K562 (cell line): ENCODE measurements around the gene ISYNA1. TPM values are rescaled to one million over a fixed set of nuclear protein-coding genes. Genes with fewer than 3 reads are reported as not detected.

ENCODE experiments used
- ILF3 ChIP-seq: fragments of 450-650 bp; IDR thresholded peaks from 2 replicates; pipeline ENCODE4 v1.6.1; 2018; ENCODE audit warnings: antibody characterized with exemption, mild to moderate bottlenecking, moderate library complexity, borderline replicate concordance
- KDM1A ChIP-seq, 2 experiments: fragments of 450-650 bp; IDR thresholded peaks; 2 replicates each; pipeline ENCODE4 v1.6.1; 2016; ENCODE audit warnings: mild to moderate bottlenecking in 2 of 2
- MCM7 ChIP-seq, 2 experiments: fragments of 450-650 bp; IDR thresholded peaks; 2 replicates each; pipeline ENCODE4 v1.6.1; 2016 to 2018
- MEIS2 ChIP-seq: fragments of 450-650 bp; IDR thresholded peaks from 2 replicates; pipeline ENCODE4 v1.6.1; 2014; ENCODE audit warnings: mild to moderate bottlenecking; ENCODE audit not compliant: partially characterized antibody
- MTA1 ChIP-seq: fragments of 450-650 bp; IDR thresholded peaks from 2 replicates; pipeline ENCODE4 v1.6.1; 2017; ENCODE audit warnings: borderline replicate concordance
- NR4A1 ChIP-seq, 2 experiments: fragments of 250-450 bp in 1 of 2; fragments of 450-650 bp in 1 of 2; sonication (Bioruptor Pico) in 1 of 2; IDR thresholded peaks; 2 replicates each; pipeline versions ENCODE4 v1.4.0 to v1.6.1; 2016 to 2020; ENCODE audit warnings: mild to moderate bottlenecking in 2 of 2, missing compliant biosample characterization in 1 of 2, missing genetic modification characterization in 1 of 2, moderate library complexity in 1 of 2
- PCBP1 ChIP-seq: fragments of 200-400 bp; formaldehyde crosslinking; IDR thresholded peaks from 2 replicates; pipeline ENCODE4 v1.6.1; 2018; ENCODE audit warnings: mild to moderate bottlenecking, low read depth, low read length; ENCODE audit not compliant: poor library complexity, severe bottlenecking
- RBBP5 ChIP-seq: fragments of 200-600 bp; sonication (generic); IDR thresholded peaks from 2 replicates; pipeline ENCODE4 v1.6.1; 2012; ENCODE audit warnings: borderline replicate concordance, mild to moderate bottlenecking, low read length, control low read depth, inconsistent platforms; ENCODE audit not compliant: insufficient read depth, poor library complexity, severe bottlenecking
- RNF2 ChIP-seq: sonication (generic); IDR thresholded peaks from 2 replicates; pipeline ENCODE4 v1.6.1; 2016
- SAP30 ChIP-seq: fragments of 200-600 bp; sonication (generic); IDR thresholded peaks from 2 replicates; pipeline ENCODE4 v1.6.1; 2012; ENCODE audit warnings: borderline replicate concordance, low read depth, mild to moderate bottlenecking, moderate library complexity, low read length, control low read depth, inconsistent platforms; ENCODE audit not compliant: insufficient read depth, poor library complexity, severe bottlenecking
- TCF7 ChIP-seq: sonication (generic); IDR thresholded peaks from 2 replicates; pipeline ENCODE4 v1.6.1; 2016; ENCODE audit warnings: antibody characterized with exemption, borderline replicate concordance
- TEAD4 ChIP-seq, 2 experiments: sonication (generic) in 1 of 2; formaldehyde crosslinking in 1 of 2; IDR thresholded peaks; 2 replicates each; pipeline versions ENCODE4 v1.6.1 to v1.8.0; 2012 to 2022; ENCODE audit warnings: borderline replicate concordance in 1 of 2, inconsistent platforms in 1 of 2, low read length in 1 of 2, mild to moderate bottlenecking in 1 of 2, missing genetic modification reagents in 1 of 2
- ZNF354B ChIP-seq: fragments of 250-450 bp; sonication (Bioruptor Pico); IDR thresholded peaks from 2 replicates; pipeline ENCODE4 v1.4.0; 2020
- ZNF408 ChIP-seq: fragments of 250-450 bp; sonication (Bioruptor Pico); IDR thresholded peaks from 2 replicates; pipeline ENCODE4 v1.4.0; 2020; ENCODE audit warnings: low read depth, mild to moderate bottlenecking, moderate library complexity
- ZSCAN29 ChIP-seq: fragments of 450-650 bp; IDR thresholded peaks from 2 replicates; pipeline ENCODE4 v1.6.1; 2017
- polyA plus RNA-seq, 8 experiments: library from polyadenylated mRNA; depleted of rRNA in 4 of 8; stranded (reverse) in 5 of 8; unstranded in 3 of 8; fragments of >200 nt; fragmentation: Nextera tagmentation in 2 of 8; fragmentation: Illumina TruSeq in 1 of 8; extraction: Ambion mirVana in 2 of 8; extraction: Trizol in 1 of 8; gene quantifications; 2 replicates each; pipeline versions ENCODE4 v1.2.1 to v1.2.3, GENCODE V29; 2011 to 2014; ENCODE audit warnings: inconsistent platforms in 1 of 8, missing spikeins in 1 of 8
- total RNA-seq, 7 experiments: library from RNA; depleted of rRNA in 6 of 7; stranded (reverse); fragments of >200 nt in 6 of 7; fragmentation: Illumina TruSeq in 2 of 7; extraction: Trizol in 2 of 7; gene quantifications; 2 replicates each; pipeline versions ENCODE4 v1.2.1 to v1.2.3, GENCODE V29; 2011 to 2021; ENCODE audit warnings: low replicate concordance in 1 of 7
- TF ChIP-seq, protein P1 (sequence below), 2 experiments: fragments of 250-450 bp in 1 of 2; fragments of 450-650 bp in 1 of 2; sonication (Bioruptor Pico) in 1 of 2; IDR thresholded peaks; 2 replicates each; pipeline versions ENCODE4 v1.6.1 to v1.8.0; 2016 to 2021; ENCODE audit warnings: mild to moderate bottlenecking in 2 of 2, moderate library complexity in 2 of 2, missing compliant biosample characterization in 1 of 2, missing genetic modification characterization in 1 of 2
- TF ChIP-seq, protein P2 (sequence below): fragments of 450-650 bp; IDR thresholded peaks from one replicate; pipeline ENCODE4 v1.6.1; 2018; ENCODE audit warnings: mild to moderate bottlenecking, moderate library complexity; ENCODE audit not compliant: partially characterized antibody
- TF ChIP-seq, protein P3 (sequence below), 3 experiments: fragments of 200-800 bp in 1 of 3; sonication (Bioruptor generic) in 1 of 3; sonication (generic) in 1 of 3; formaldehyde crosslinking in 1 of 3; IDR thresholded peaks; 2 replicates each; pipeline versions ENCODE4 v1.6.1 to v1.8.0; 2016 to 2022; ENCODE audit warnings: mild to moderate bottlenecking in 2 of 3, missing compliant biosample characterization in 2 of 3, missing genetic modification characterization in 2 of 3, missing genetic modification reagents in 1 of 3
- TF ChIP-seq, protein P4 (sequence below): IDR thresholded peaks from 2 replicates; pipeline ENCODE4 v1.6.1; 2012; ENCODE audit warnings: low read depth, low read length, improper control_type of control experiment, borderline replicate concordance
- TF ChIP-seq, protein P5 (sequence below): sonication (generic); formaldehyde crosslinking; IDR thresholded peaks from 2 replicates; pipeline ENCODE4 v1.8.1; 2022; ENCODE audit warnings: missing genetic modification reagents

ISYNA1 gene
- total and polyA plus RNA-seq, 9 of the 15 experiments (the other 6 are each of a cell fraction or from before 2014, with no cell fraction given): 21.8 to 460 (median 93.2) TPM

DNA sequence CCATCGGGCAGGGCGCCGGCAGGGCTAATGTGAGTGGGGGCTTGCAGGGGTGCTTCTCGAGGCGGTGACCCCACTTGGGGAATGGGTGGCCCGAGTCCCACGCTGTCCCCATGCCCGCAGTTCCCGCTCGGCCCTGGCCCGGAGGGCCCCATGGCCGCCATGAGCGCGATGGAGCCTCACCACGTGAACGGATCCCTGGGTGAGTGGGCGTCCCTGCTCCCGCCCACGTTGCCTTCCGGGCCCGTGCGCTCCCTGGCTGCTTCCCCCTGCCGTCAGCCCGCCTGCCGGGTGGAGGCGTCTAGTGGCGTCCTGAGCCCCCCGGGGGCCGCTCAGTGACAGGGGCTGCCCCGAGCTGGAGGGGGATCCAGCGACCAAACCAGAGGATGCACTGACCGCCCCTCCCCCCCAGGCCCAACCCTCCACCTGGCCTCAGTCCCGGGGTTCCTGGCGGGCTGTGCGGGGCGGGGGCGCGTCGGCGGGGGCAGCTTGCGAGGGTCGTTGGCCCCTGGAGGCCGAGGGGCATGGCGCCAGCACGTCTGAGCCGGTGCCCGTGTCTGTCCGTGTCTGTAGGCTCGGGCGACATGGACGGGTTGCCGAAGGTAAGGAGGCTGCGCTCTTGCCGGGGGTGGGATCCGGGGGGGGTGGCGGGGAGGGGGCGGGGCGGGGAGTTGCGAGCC, 4.8 kb downstream of the ISYNA1 start (continued):
- TF ChIP-seq PCBP1 (no peak), ZNF408 (CRISPR knock-in tag) (no peak), MEIS2 (no peak), MCM7 (IDR thresholded peaks at IDR 0.05) (no peak), ZNF354B (CRISPR knock-in tag) (no peak), SAP30 (no peak), MTA1 (no peak), NR4A1 (CRISPR knock-in tag; IDR thresholded peaks at IDR 0.05) (no peak), NR4A1 (tag; IDR thresholded peaks at IDR 0.05) (peak; percentile 85), ILF3 (no peak), TEAD4 (IDR thresholded peaks at IDR 0.05; ENCODE audit: low read length) (peak; percentile 80), TEAD4 (CRISPR knock-in tag; IDR thresholded peaks at IDR 0.05; ENCODE audit: borderline replicate concordance) (no peak), ZSCAN29 (no peak), TCF7 (no peak), KDM1A (IDR thresholded peaks at IDR 0.05) (0 out of 4 replicates have a peak, but pooled peaks of 1 of the 2 experiments have one; percentile 14), RBBP5 (peak; percentile 28), RNF2 (peak; percentile 81)
- TF ChIP-seq, protein P1, sequence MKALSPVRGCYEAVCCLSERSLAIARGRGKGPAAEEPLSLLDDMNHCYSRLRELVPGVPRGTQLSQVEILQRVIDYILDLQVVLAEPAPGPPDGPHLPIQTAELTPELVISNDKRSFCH (CRISPR knock-in tag; IDR thresholded peaks at IDR 0.05): no peak
- TF ChIP-seq, protein P1 (tag; IDR thresholded peaks at IDR 0.05): peak; percentile 66
- TF ChIP-seq, protein P2, sequence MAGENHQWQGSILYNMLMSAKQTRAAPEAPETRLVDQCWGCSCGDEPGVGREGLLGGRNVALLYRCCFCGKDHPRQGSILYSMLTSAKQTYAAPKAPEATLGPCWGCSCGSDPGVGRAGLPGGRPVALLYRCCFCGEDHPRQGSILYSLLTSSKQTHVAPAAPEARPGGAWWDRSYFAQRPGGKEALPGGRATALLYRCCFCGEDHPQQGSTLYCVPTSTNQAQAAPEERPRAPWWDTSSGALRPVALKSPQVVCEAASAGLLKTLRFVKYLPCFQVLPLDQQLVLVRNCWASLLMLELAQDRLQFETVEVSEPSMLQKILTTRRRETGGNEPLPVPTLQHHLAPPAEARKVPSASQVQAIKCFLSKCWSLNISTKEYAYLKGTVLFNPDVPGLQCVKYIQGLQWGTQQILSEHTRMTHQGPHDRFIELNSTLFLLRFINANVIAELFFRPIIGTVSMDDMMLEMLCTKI: no peak
- TF ChIP-seq, protein P3, sequence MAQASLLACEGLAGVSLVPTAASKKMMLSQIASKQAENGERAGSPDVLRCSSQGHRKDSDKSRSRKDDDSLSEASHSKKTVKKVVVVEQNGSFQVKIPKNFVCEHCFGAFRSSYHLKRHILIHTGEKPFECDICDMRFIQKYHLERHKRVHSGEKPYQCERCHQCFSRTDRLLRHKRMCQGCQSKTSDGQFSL (CRISPR knock-in tag; IDR thresholded peaks at IDR 0.05): peak; percentile 60
- TF ChIP-seq, protein P3 (tag; IDR thresholded peaks at IDR 0.05): no peak
- TF ChIP-seq, protein P4, sequence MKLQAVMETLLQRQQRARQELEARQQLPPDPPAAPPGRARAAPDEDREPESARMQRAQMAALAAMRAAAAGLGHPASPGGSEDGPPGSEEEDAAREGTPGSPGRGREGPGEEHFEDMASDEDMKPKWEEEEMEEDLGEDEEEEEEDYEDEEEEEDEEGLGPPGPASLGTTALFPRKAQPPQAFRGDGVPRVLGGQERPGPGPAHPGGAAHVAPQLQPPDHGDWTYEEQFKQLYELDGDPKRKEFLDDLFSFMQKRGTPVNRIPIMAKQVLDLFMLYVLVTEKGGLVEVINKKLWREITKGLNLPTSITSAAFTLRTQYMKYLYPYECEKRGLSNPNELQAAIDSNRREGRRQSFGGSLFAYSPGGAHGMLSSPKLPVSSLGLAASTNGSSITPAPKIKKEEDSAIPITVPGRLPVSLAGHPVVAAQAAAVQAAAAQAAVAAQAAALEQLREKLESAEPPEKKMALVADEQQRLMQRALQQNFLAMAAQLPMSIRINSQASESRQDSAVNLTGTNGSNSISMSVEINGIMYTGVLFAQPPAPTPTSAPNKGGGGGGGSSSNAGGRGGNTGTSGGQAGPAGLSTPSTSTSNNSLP: no peak
- TF ChIP-seq, protein P5, sequence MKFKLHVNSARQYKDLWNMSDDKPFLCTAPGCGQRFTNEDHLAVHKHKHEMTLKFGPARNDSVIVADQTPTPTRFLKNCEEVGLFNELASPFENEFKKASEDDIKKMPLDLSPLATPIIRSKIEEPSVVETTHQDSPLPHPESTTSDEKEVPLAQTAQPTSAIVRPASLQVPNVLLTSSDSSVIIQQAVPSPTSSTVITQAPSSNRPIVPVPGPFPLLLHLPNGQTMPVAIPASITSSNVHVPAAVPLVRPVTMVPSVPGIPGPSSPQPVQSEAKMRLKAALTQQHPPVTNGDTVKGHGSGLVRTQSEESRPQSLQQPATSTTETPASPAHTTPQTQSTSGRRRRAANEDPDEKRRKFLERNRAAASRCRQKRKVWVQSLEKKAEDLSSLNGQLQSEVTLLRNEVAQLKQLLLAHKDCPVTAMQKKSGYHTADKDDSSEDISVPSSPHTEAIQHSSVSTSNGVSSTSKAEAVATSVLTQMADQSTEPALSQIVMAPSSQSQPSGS (CRISPR knock-in tag): no peak
